Neural cell (in vitro differentiated cells): ENCODE measurements around the gene ABCA2.

Experiments
- CTCF ChIP-seq: fragments of 450-650 bp; IDR thresholded peaks from 2 replicates; pipeline ENCODE4 v1.5.1; 2014; ENCODE audit warnings: antibody characterized with exemption, mild to moderate bottlenecking, moderate library complexity; ENCODE audit not compliant: poor library complexity, severe bottlenecking
- EP300 ChIP-seq: fragments of 450-650 bp; conservative IDR thresholded peaks from 2 replicates; pipeline ENCODE4 v1.6.1; 2014; ENCODE audit warnings: antibody characterized with exemption, mild to moderate bottlenecking, moderate library complexity; ENCODE audit not compliant: poor library complexity, severe bottlenecking
- EZH2 ChIP-seq: fragments of 200-600, 300-800 bp; shearing (Covaris generic), sonication (generic); IDR thresholded peaks from 2 replicates; pipeline ENCODE4 v1.6.1; 2014; ENCODE audit warnings: antibody characterized with exemption, low read length, borderline replicate concordance, mild to moderate bottlenecking; ENCODE audit not compliant: insufficient read depth, poor library complexity, severe bottlenecking
- MXI1 ChIP-seq: fragments of 450-650 bp; conservative IDR thresholded peaks from 2 replicates; pipeline ENCODE4 v1.6.1; 2014; ENCODE audit warnings: antibody characterized with exemption, mild to moderate bottlenecking; ENCODE audit not compliant: poor library complexity, severe bottlenecking
- POLR2AphosphoS5 ChIP-seq: IDR thresholded peaks from 2 replicates; pipeline ENCODE4 v1.6.1; 2012
- REST ChIP-seq: IDR thresholded peaks from 2 replicates; pipeline ENCODE4 v1.6.1; 2012; ENCODE audit warnings: borderline replicate concordance
- TAF1 ChIP-seq: IDR thresholded peaks from 2 replicates; pipeline ENCODE4 v1.6.1; 2012; ENCODE audit warnings: low read depth

- no peak for TF ChIP-seq TAF1
- TF ChIP-seq CTCF: no peak
- TF ChIP-seq EP300: no peak
- no peak for TF ChIP-seq EZH2
- TF ChIP-seq REST: no peak
- no peak for TF ChIP-seq POLR2AphosphoS5
- TF ChIP-seq MXI1: no peak
These were observed 50.8 kb downstream of the ABCA2 start, which contains the start of gene PTGDS for GRCh38 chr9:136977223-136977622.
